Stimulated activated CD4-positive, alpha-beta T cell treated with anti-CD3 and anti-CD28 coated beads, Interleukin-2, amount 100 ng/mL, for 24 hours (primary cell): ENCODE measurements around the gene NOL4L.

ENCODE experiments used
- DNase-seq, 2 donors: peaks; one replicate each; pipeline ENCODE4 v3.0.0-alpha.2; 2020

The NOL4L gene

DNA sequence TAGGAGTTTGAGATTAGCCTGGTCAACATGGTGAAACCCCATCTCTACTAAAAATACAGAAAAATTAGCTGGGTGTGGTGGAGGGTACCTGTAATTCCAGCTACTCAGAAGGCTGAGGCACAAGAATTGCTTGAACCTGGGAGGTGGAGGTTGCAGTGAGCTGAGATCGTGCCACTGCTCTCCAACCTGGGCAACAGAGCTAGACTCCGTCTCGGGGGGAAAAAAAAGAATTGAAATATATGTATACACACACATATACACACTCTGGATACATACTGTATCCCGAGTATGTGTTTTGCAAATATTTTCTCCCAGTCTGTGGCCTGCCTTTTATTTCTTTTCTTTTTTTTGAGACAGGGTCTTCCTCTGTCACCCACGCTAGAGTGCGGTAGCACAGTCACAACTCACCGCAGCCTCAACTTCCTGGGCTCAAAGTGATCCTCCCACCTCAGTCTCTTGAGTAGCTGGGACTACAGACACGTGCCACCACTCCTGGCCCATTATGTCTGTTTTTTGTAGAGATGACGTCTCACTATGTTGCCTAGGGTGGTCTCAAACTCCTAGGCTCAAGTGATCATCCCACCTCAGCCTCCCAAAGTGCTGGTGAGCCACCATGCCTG, 177.9 kb downstream of the NOL4L start:
- DNase-seq: peak; percentile 56 to 66

DNA sequence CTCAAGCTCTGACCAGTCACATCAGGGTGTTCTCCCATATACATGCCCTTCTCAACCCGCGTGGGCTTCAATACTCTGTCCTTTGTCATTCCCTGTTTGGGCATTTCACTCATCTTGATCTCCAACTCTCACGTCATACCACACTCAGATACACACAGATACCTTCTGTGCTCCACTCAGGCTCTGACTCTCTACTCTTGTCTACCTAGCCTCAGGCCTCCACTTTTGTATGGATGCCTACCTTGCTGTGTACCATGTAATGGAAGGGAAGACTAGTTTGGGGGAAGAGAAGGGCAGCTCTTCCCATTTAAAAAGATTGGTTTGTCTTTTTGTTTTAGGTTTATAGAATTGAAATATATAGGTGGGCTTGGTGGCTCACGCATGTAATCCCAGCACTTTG, 178.4 kb downstream of the NOL4L start:
- no peak for DNase-seq

GRCh38 chr20:32404017-32404416, 181.1 kb downstream of the NOL4L start:
- no peak for DNase-seq

DNA sequence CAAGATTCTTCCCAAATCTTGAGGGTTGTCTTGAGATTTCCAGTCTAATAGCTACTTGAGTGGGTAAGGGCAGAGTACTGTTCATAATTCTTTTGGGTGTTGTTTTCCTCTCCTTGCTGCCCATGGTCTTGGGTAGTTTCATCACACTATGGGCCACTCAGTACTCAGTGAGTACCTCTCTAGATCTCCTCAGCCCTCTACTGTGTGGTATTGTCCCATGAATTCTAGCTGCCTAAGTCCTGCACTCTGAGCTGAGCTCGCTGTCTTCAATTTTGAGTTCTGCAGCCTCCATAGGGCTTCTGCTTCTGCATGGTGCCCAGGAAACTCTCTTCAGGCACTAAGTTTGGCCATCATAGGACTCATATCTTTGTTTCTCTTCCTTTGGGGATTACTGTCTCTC, 184.7 kb downstream of the NOL4L start:
- no peak for DNase-seq

GRCh38 chr20:32397567-32398084, 187.5 kb downstream of the NOL4L start:
- DNase-seq: no peak

GRCh38 chr20:32396646-32397160, 188.4 kb downstream of the NOL4L start:
- no peak for DNase-seq

DNA sequence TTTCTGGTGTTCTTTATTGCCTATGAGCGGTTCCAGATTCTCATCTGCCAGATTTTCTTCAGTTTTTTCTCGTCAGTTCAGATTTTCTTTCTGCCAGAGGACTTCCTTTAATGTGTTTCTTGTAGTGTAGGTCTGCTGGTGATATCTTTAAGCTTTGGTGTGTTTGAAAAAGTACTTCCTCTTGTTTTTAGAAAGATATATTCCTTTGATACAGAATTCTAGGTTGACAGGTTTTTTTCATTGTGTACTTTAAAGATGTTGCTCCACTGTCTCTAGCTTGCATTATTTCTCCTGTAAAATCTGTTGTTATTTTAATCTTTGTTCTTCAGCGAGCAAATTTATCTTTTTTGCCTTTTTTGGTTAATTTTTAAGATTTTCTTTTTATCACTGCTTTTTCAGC, 190.1 kb downstream of the NOL4L start:
- no peak for DNase-seq
